Inferior parietal cortex (tissue), 1 donor: ENCODE results near the gene PYDC1.
"Not testable (repeated sequence)": the region's sequence is repeated elsewhere in the genome, so short reads cannot be mapped to it uniquely, and the experiment has no call there.

Experiments
- DNase-seq: peaks from one replicate; pipeline ENCODE4 v3.0.0-alpha.2; 2016; ENCODE audit errors: extremely low spot score

Gene PYDC1

GRCh38 chr16:31179747-31180459 is 37.0 kb downstream of the PYDC1 start, which contains the start of gene FUS:
TSS of gene FUS (plus strand) at chr16:31180139. CDS start at chr16:31180215, 76 bp downstream.
- peak; percentile 92 for DNase-seq

- DNase-seq: no peak
These were observed 37.7 kb downstream of the PYDC1 start for GRCh38 chr16:31179219-31179746.

- DNase-seq: no peak
These were observed 39.8 kb downstream of the PYDC1 start for GRCh38 chr16:31177136-31177535.

GRCh38 chr16:31170048-31170447 is 46.9 kb downstream of the PYDC1 start:
- not testable (repeated sequence) for DNase-seq

- no peak for DNase-seq
These were observed 48.1 kb downstream of the PYDC1 start for GRCh38 chr16:31168848-31169247.

- no peak for DNase-seq
These were observed 49.6 kb downstream of the PYDC1 start for GRCh38 chr16:31167315-31167714.
